Naive thymus-derived CD8-positive, alpha-beta T cell (primary cell): Measurements from ENCODE around the gene CSAD. TPM values are rescaled to one million over a fixed set of nuclear protein-coding genes. Genes with fewer than 3 reads are reported as not detected.

Experiments
- ATAC-seq, 2 donors: fragments of 150-1000 bp; cut with Tn5 transposase in 1 of 2; sonication (Bioruptor Pico), chemical (Tn5 transposase) in 1 of 2; 1 replicate in 1 of 2; 2 replicates in 1 of 2; pipeline ENCODE4 v1.10.0; 2021; ENCODE audit warnings: mild to moderate bottlenecking in 2 of 2, moderate library complexity in 2 of 2
- POLR2A ChIA-PET: fragments of 350-600 bp; sonication (Branson Sonifier 250); formaldehyde crosslinking; loops from one replicate; lab custom pipeline; 2021; ENCODE audit warnings: antibody characterized with exemption; lab: Charles Lee
- DNase-seq, 10 donors: peaks; one replicate each; pipeline versions ENCODE4 v3.0.0 to v3.0.0-alpha.2; 2020 to 2022
- H3K27ac Mint-ChIP-seq, 10 donors: one replicate each; pipeline ENCODE4 v1.8.0; 2020 to 2022; ENCODE audit warnings: mild to moderate bottlenecking in 10 of 10, mixed read lengths in 10 of 10, moderate library complexity in 4 of 10, inconsistent platforms in 1 of 10
- H3K27me3 Mint-ChIP-seq, 5 donors: one replicate each; pipeline ENCODE4 v1.8.0; 2021 to 2022; ENCODE audit warnings: mixed read lengths in 5 of 5
- H3K36me3 Mint-ChIP-seq, 3 donors: one replicate each; pipeline ENCODE4 v1.8.0; 2020 to 2022; ENCODE audit warnings: mixed read lengths in 3 of 3, mild to moderate bottlenecking in 2 of 3, inconsistent platforms in 1 of 3
- H3K4me1 Mint-ChIP-seq, 4 donors: one replicate each; pipeline ENCODE4 v1.8.0; 2021 to 2022; ENCODE audit warnings: mixed read lengths in 4 of 4
- H3K4me3 Mint-ChIP-seq, 10 donors: one replicate each; pipeline ENCODE4 v1.8.0; 2020 to 2022; ENCODE audit warnings: mild to moderate bottlenecking in 10 of 10, mixed read lengths in 10 of 10, moderate library complexity in 6 of 10, inconsistent platforms in 1 of 10
- H3K9me3 Mint-ChIP-seq, 9 donors: one replicate each; pipeline ENCODE4 v1.8.0; 2020 to 2022; ENCODE audit warnings: mixed read lengths in 9 of 9, mild to moderate bottlenecking in 3 of 9, inconsistent platforms in 1 of 9, moderate library complexity in 1 of 9
- polyA plus RNA-seq, 3 donors: library from polyadenylated mRNA; unstranded; fragments of 300-500 nt; fragmentation: Illumina TruSeq; gene quantifications; one replicate each; pipeline ENCODE4 v1.2.3, GENCODE V29; 2021
- total RNA-seq, 8 experiments: library from RNA in 2 of 8; stranded (reverse) in 2 of 8; gene quantifications; one replicate each; pipeline ENCODE4 v1.2.3 and lab custom pipeline; 2021 to 2026

The CSAD gene
- total and polyA plus RNA-seq, 5 experiments from 2014 or later = 1.1 to 53.4 (median 1.3) TPM

- Mint-ChIP-seq H3K27me3 (no peaks in the 10 kb centered on the region), H3K36me3 (peaks cover 0 to 3% (median 0%) of the 10 kb centered on the region in 3 donors), H3K4me3 (peak overlapping the region; percentile 70 to 98 (median 80)), H3K27ac (peak overlapping the region; percentile 81 to 93 (median 88)), H3K9me3 (no peaks in the 10 kb centered on the region), H3K4me1 (peaks cover 48 to 69% (median 63%) of the 10 kb centered on the region in 4 donors)
- peak in 6 of 10 donors; percentile 34 to 72 (median 43) for DNase-seq
- POLR2A ChIA-PET = interaction anchor here (0.8 to 1.8 kb wide), 12 partner anchors 8 to 98 kb away, joined by 3 to 10 read pairs (median 5); partner anchors contain the start of genes AAAS and ITGB7
- no peak for ATAC-seq
These were observed 42.8 kb upstream of the CSAD start for GRCh38 chr12:53223389-53224060.

- peaks cover 51 to 72% (median 67%) of the 10 kb centered on the region in 4 donors for H3K4me1 Mint-ChIP-seq
- H3K9me3 Mint-ChIP-seq = no peaks in the 10 kb centered on the region
- ATAC-seq (no peak), DNase-seq (peak in 1 of 10 donors; percentile 32)
- peak overlapping the region; percentile 75 to 91 (median 87) for H3K27ac Mint-ChIP-seq
- no peaks in the 10 kb centered on the region for H3K27me3 Mint-ChIP-seq
- H3K36me3 Mint-ChIP-seq = peaks cover 0 to 3% (median 0%) of the 10 kb centered on the region in 3 donors
- H3K4me3 Mint-ChIP-seq = peak overlapping the region; percentile 73 to 98 (median 80)
- POLR2A ChIA-PET = interaction anchor here (0.9 to 1.8 kb wide), 10 partner anchors 8 to 98 kb away, joined by 3 to 10 read pairs (median 5); partner anchors contain the start of gene AAAS
These were observed 42.1 kb upstream of the CSAD start for GRCh38 chr12:53222806-53223261.

- Mint-ChIP-seq H3K9me3 (no peaks in the 10 kb centered on the region), H3K27ac (peak overlapping the region; percentile 75 to 91 (median 88)), H3K4me3 (peak overlapping the region; percentile 73 to 98 (median 80)), H3K27me3 (no peaks in the 10 kb centered on the region), H3K36me3 (peaks cover 0 to 3% (median 0%) of the 10 kb centered on the region in 3 donors), H3K4me1 (peaks cover 54 to 76% (median 72%) of the 10 kb centered on the region in 4 donors)
- ATAC-seq (no peak), DNase-seq (peak in 1 of 10 donors; percentile 37)
- POLR2A ChIA-PET = interaction anchor here (1.4 to 1.8 kb wide), 4 partner anchors 9 to 99 kb away, joined by 4 to 8 read pairs (median 6); partner anchors contain the start of gene AAAS
These were observed 41.5 kb upstream of the CSAD start for GRCh38 chr12:53222170-53222721.

- DNase-seq (peak in 6 of 10 donors; percentile 43 to 71 (median 56)), ATAC-seq (peak; percentile 4 to 19)
- Mint-ChIP-seq H3K4me3 (peak overlapping the region; percentile 91 to 100 (median 98)), H3K4me1 (peaks cover 56 to 77% (median 74%) of the 10 kb centered on the region in 4 donors), H3K36me3 (no peaks in the 10 kb centered on the region), H3K9me3 (no peaks in the 10 kb centered on the region), H3K27me3 (no peaks in the 10 kb centered on the region), H3K27ac (peak overlapping the region; percentile 91 to 98 (median 94))
- POLR2A ChIA-PET = interaction anchor here (0.6 to 6.6 kb wide), 15 partner anchors 11 to 158 kb away, joined by 3 to 94 read pairs (median 15); partner anchors contain the start of genes AAAS, ESPL1, ITGB7 and MYG1
These were observed 40.7 kb upstream of the CSAD start for GRCh38 chr12:53221203-53222080.

- POLR2A ChIA-PET = interaction anchor here (0.6 to 6.6 kb wide), 24 partner anchors 11 to 1891 kb away, joined by 3 to 94 read pairs (median 10); partner anchors contain the start of genes AAAS, CSAD, ESPL1 and ITGB7
- peak overlapping the region; percentile 91 to 98 (median 94) for H3K27ac Mint-ChIP-seq
- peaks cover 62 to 80% (median 77%) of the 10 kb centered on the region in 4 donors for H3K4me1 Mint-ChIP-seq
- peak; percentile 59 to 63 for ATAC-seq
- H3K36me3 Mint-ChIP-seq = peaks cover 0 to 5% (median 0%) of the 10 kb centered on the region in 3 donors
- no peaks in the 10 kb centered on the region for H3K27me3 Mint-ChIP-seq
- H3K4me3 Mint-ChIP-seq = peak overlapping the region; percentile 91 to 100 (median 98)
- DNase-seq = peak; percentile 57 to 85 (median 68)
- H3K9me3 Mint-ChIP-seq = no peaks in the 10 kb centered on the region
These were observed 40.0 kb upstream of the CSAD start for GRCh38 chr12:53220694-53221202.

- DNase-seq = peak; percentile 62 to 92 (median 74)
- peak; percentile 57 to 71 for ATAC-seq
- peaks cover 60 to 80% (median 77%) of the 10 kb centered on the region in 4 donors for H3K4me1 Mint-ChIP-seq
- no peaks in the 10 kb centered on the region for H3K27me3 Mint-ChIP-seq
- H3K36me3 Mint-ChIP-seq = peaks cover 0 to 9% (median 0%) of the 10 kb centered on the region in 3 donors
- H3K4me3 Mint-ChIP-seq = peak overlapping the region; percentile 95 to 100 (median 98)
- peak overlapping the region; percentile 91 to 98 (median 95) for H3K27ac Mint-ChIP-seq
- POLR2A ChIA-PET = interaction anchor here (0.6 to 6.6 kb wide), 30 partner anchors 8 to 1890 kb away, joined by 3 to 94 read pairs (median 7); partner anchors contain the start of genes AAAS, CSAD, ESPL1 and ITGB7
- H3K9me3 Mint-ChIP-seq = no peaks in the 10 kb centered on the region
These were observed 39.4 kb upstream of the CSAD start for GRCh38 chr12:53219956-53220693.

GRCh38 chr12:53219292-53219955 is 38.7 kb upstream of the CSAD start:
- peaks cover 0 to 16% (median 0%) of the 10 kb centered on the region in 3 donors for H3K36me3 Mint-ChIP-seq
- peak overlapping the region; percentile 91 to 97 (median 94) for H3K27ac Mint-ChIP-seq
- peak overlapping the region; percentile 95 to 100 (median 98) for H3K4me3 Mint-ChIP-seq
- POLR2A ChIA-PET = interaction anchor here (0.6 to 6.6 kb wide), 30 partner anchors 9 to 282 kb away, joined by 3 to 94 read pairs (median 7); partner anchors contain the start of genes AAAS, CSAD, ESPL1 and ITGB7
- no peaks in the 10 kb centered on the region for H3K9me3 Mint-ChIP-seq
- ATAC-seq (peak; percentile 19 to 31), DNase-seq (peak in 7 of 10 donors; percentile 36 to 72 (median 53))
- H3K4me1 Mint-ChIP-seq = peaks cover 57 to 80% (median 75%) of the 10 kb centered on the region in 4 donors
- H3K27me3 Mint-ChIP-seq = no peaks in the 10 kb centered on the region

- Mint-ChIP-seq H3K27ac (peak overlapping the region; percentile 91 to 97 (median 94)), H3K27me3 (no peaks in the 10 kb centered on the region), H3K4me3 (peak overlapping the region; percentile 95 to 100 (median 98)), H3K36me3 (peaks cover 0 to 23% (median 0%) of the 10 kb centered on the region in 3 donors), H3K9me3 (no peaks in the 10 kb centered on the region), H3K4me1 (peaks cover 58 to 80% (median 75%) of the 10 kb centered on the region in 4 donors)
- DNase-seq = peak in 2 of 10 donors; percentile 39 to 62
- ATAC-seq = peak in 1 of 2 donors; percentile 3
- POLR2A ChIA-PET = interaction anchor here (0.5 to 6.6 kb wide), 25 partner anchors 9 to 165 kb away, joined by 3 to 94 read pairs (median 10); partner anchors contain the start of genes AAAS, CSAD, ESPL1 and ITGB7
These were observed 38.0 kb upstream of the CSAD start for GRCh38 chr12:53218551-53219291.

- H3K27me3 Mint-ChIP-seq = no peaks in the 10 kb centered on the region
- H3K36me3 Mint-ChIP-seq = peaks cover 0 to 31% (median 5%) of the 10 kb centered on the region in 3 donors
- peak overlapping the region; percentile 90 to 97 (median 92) for H3K27ac Mint-ChIP-seq
- peak overlapping the region; percentile 83 to 100 (median 97) for H3K4me3 Mint-ChIP-seq
- peaks cover 59 to 80% (median 75%) of the 10 kb centered on the region in 4 donors for H3K4me1 Mint-ChIP-seq
- DNase-seq (peak in 1 of 10 donors; percentile 41), ATAC-seq (no peak)
- POLR2A ChIA-PET = interaction anchor here (0.8 to 6.6 kb wide), 17 partner anchors 9 to 164 kb away, joined by 3 to 94 read pairs (median 3); partner anchors contain the start of genes ESPL1, ITGB7, PFDN5 and RARG
- no peaks in the 10 kb centered on the region for H3K9me3 Mint-ChIP-seq
These were observed 37.2 kb upstream of the CSAD start for GRCh38 chr12:53217931-53218307.
